Panc1 (cell line): ENCODE measurements around the gene ITGB2. TPM values are rescaled to one million over a fixed set of nuclear protein-coding genes. Genes with fewer than 3 reads are reported as not detected.
"Not testable (repeated sequence)": the region's sequence is repeated elsewhere in the genome, so short reads cannot be mapped to it uniquely, and the experiment has no call there.

Source experiments
- ATAC-seq: fragments of 200-7000 bp; cut with Tn5 transposase; 2 replicates; pipeline ENCODE4 v1.9.1; 2020; ENCODE audit warnings: mild to moderate bottlenecking, moderate library complexity
- BruUV-seq: library from RNA; stranded (reverse); fragments of 400-500 nt; replicated peaks from 2 replicates; lab custom pipeline; 2021; lab: Mats Ljungman, UMichigan
- CTCF ChIA-PET: fragments of 300-600 bp; sonication (Branson Sonifier 250); formaldehyde crosslinking; loops from one replicate; lab custom pipeline; 2022; ENCODE audit warnings: antibody characterized with exemption; lab: Charles Lee
- POLR2A ChIA-PET: fragments of 300-600 bp; sonication (Branson Sonifier 250); formaldehyde crosslinking; loops from one replicate; lab custom pipeline; 2022; ENCODE audit warnings: antibody characterized with exemption; lab: Charles Lee
- DNase-seq: peaks from one replicate; pipeline ENCODE4 v3.0.0-alpha.2; 2010; ENCODE audit warnings: low read depth, low spot score
- H3K27ac ChIP-seq: 2 replicates; pipeline ENCODE4 v1.5.1; 2011; ENCODE audit warnings: mild to moderate bottlenecking, low read length, inconsistent platforms
- H3K27me3 ChIP-seq: fragments of 200-500 bp; sonication (Bioruptor generic); 2 replicates; pipeline ENCODE4 v1.6.0; 2014; ENCODE audit warnings: low read length, inconsistent platforms; ENCODE audit not compliant: control insufficient read depth, insufficient read depth
- H3K36me3 ChIP-seq: fragments of 200-500 bp; sonication (Bioruptor generic); 2 replicates; pipeline ENCODE4 v1.5.1; 2014; ENCODE audit warnings: inconsistent platforms, mild to moderate bottlenecking, low read length, moderate library complexity; ENCODE audit not compliant: control insufficient read depth, insufficient read depth
- H3K4me1 ChIP-seq: 2 replicates; pipeline ENCODE4 v1.5.1; 2011; ENCODE audit warnings: inconsistent platforms, mild to moderate bottlenecking, low read length, moderate library complexity; ENCODE audit not compliant: control insufficient read depth, insufficient read depth
- H3K4me3 ChIP-seq, 2 experiments: 2 replicates each; pipeline ENCODE4 v1.5.1; 2011 to 2012; ENCODE audit warnings: low read depth in 2 of 2, low read length in 2 of 2, mild to moderate bottlenecking in 2 of 2, inconsistent platforms in 1 of 2, moderate library complexity in 1 of 2
- H3K9me3 ChIP-seq: fragments of 200-500 bp; sonication (Bioruptor generic); 2 replicates; pipeline ENCODE4 v1.5.1; 2014; ENCODE audit warnings: low read depth, mild to moderate bottlenecking, inconsistent platforms, low read length, moderate library complexity; ENCODE audit not compliant: control insufficient read depth, insufficient read depth
- CTCF ChIP-seq: fragments of 450-650 bp; IDR thresholded peaks from 2 replicates; pipeline ENCODE4 v1.5.1; 2017; ENCODE audit warnings: mild to moderate bottlenecking
- POLR2AphosphoS5 ChIP-seq: IDR thresholded peaks from 2 replicates; pipeline ENCODE4 v1.6.1; 2012; ENCODE audit warnings: mild to moderate bottlenecking, low read depth, low read length, moderate library complexity
- REST ChIP-seq, 2 experiments: IDR thresholded peaks; 2 replicates each; pipeline ENCODE4 v1.6.1; 2011 to 2012; ENCODE audit warnings: low read depth in 2 of 2, control low read depth in 1 of 2, low read length in 1 of 2, mild to moderate bottlenecking in 1 of 2, moderate library complexity in 1 of 2; ENCODE audit not compliant: insufficient read depth in 1 of 2
- SIN3A ChIP-seq: IDR thresholded peaks from 2 replicates; pipeline ENCODE4 v1.6.1; 2012; ENCODE audit warnings: low read depth, mild to moderate bottlenecking, low read length, moderate library complexity, borderline replicate concordance; ENCODE audit not compliant: insufficient read depth
- TCF7L2 ChIP-seq: IDR thresholded peaks from 2 replicates; pipeline ENCODE4 v1.6.1; 2011; ENCODE audit warnings: mild to moderate bottlenecking, low read depth, low read length, inconsistent platforms
- in situ Hi-C: cut with HindIII; loops from 2 replicates; pipeline ENCODE4 v1.10.0; 2016; ENCODE audit warnings: low sequenced_read_pairs, low pct_unique_long_range_greater_than_20kb
- intact Hi-C: fragments of 100-400 bp; cut with micrococcal nuclease; formaldehyde crosslinking; loops from one replicate; pipeline ENCODE4 v1.10.0; 2022; ENCODE audit not compliant: unreplicated experiment
- total RNA-seq: library from RNA; stranded (reverse); gene quantifications from one replicate; pipeline ENCODE4 v1.2.1, GENCODE V29; 2021; ENCODE audit not compliant: unreplicated experiment

ITGB2 gene
- total RNA-seq, 1 experiment from 2014 or later = 3.0 TPM

DNA sequence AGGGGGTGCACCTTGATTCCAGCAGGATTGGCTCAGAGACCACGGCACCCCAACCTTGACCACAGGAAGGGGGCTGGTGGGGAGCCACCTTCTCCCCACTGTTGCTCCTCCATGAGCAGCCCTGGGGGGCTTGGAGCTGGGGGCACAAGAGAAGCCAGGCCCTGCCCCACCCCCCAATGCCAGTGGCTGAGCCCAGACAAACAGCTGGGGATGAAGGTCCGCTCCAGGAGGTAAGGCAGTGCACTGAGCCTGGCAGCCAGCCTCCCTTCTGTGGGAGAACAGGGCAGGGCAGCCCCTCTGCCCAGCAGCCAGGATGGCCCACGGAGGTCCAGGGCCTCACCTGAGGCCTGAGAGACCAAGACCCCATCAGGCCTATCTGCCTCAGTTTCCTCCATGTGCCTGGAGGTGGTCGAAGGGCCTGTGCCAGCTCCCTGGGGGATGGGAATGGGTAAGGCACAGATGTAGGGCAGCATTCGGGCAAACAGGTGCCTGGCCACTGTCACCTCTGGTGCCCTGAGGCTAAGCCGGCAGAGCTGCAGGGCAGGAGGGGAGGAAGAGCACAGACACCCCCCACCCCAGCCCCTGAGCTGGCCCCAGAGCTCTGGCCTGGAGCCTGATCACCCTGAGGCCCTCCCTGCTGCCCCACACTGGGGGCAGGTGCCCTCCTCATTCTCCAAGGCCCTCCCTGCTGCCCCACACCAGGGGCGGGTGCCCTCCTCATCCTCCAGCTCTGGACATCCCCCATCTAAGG, 7.1 kb downstream of the ITGB2 start:
- in situ Hi-C loops = no loop called here
- CTCF ChIA-PET = no interaction called here
- ATAC-seq (no peak), DNase-seq (no peak)
- Histone ChIP-seq H3K4me3 (no peak overlapping the region), H3K27me3 (no peaks in the 10 kb centered on the region), H3K9me3 (no peaks in the 10 kb centered on the region), H3K4me1 (peaks cover 39% of the 10 kb centered on the region), H3K27ac (peak overlapping the region; percentile 78), H3K36me3 (no peaks in the 10 kb centered on the region)
- TF ChIP-seq TCF7L2 = no peak
- TF ChIP-seq CTCF = no peak
- no peak for TF ChIP-seq POLR2AphosphoS5
- TF ChIP-seq SIN3A = no peak
- TF ChIP-seq REST (IDR thresholded peaks at IDR 0.05; ENCODE audit: insufficient read depth in 1 of 2, low read depth in 2 of 2, low read length in 1 of 2) = no peak
- intact Hi-C loops = no loop called here
- no TSS peak for BruUV-seq
- POLR2A ChIA-PET = interaction anchor here (0.5 to 0.9 kb wide), 2 partner anchors 14 to 18 kb away, joined by 8 to 15 read pairs; no protein-coding TSS in a partner anchor

GRCh38 chr21:44912506-44913412, 7.9 kb downstream of the ITGB2 start:
- H3K27me3 ChIP-seq, BruUV-seq, ATAC-seq, in situ Hi-C loops, intact Hi-C loops, H3K4me3 ChIP-seq, DNase-seq, CTCF ChIA-PET, H3K36me3 ChIP-seq, H3K9me3 ChIP-seq: not testable (repeated sequence)
- Histone ChIP-seq H3K27ac (peak overlapping the region; percentile 70), H3K4me1 (peaks cover 39% of the 10 kb centered on the region)
- POLR2A ChIA-PET = interaction anchor here (0.5 to 0.9 kb wide), 3 partner anchors 15 to 114 kb away, joined by 3 to 15 read pairs (median 8); no protein-coding TSS in a partner anchor
